DOHH2 (cell line): ENCODE data around the gene CRIP1.

ENCODE experiments used
- H3F3A ChIP-seq: fragments of 200-600 bp; sonication (generic), shearing (Covaris generic); 2 replicates; pipeline ENCODE4 v1.6.0; 2016; ENCODE audit warnings: antibody characterized with exemption, mild to moderate bottlenecking; ENCODE audit not compliant: control insufficient read depth, insufficient read depth
- H3K27ac ChIP-seq: fragments of 200-600 bp; sonication (generic); 2 replicates; pipeline ENCODE4 v1.5.1; 2014; ENCODE audit warnings: low read depth, mild to moderate bottlenecking, low read length, moderate library complexity
- H3K27me3 ChIP-seq: fragments of 200-600 bp; sonication (generic); 2 replicates; pipeline ENCODE4 v1.6.1; 2014; ENCODE audit warnings: mild to moderate bottlenecking, low read length, mixed read lengths; ENCODE audit not compliant: control insufficient read depth
- H3K36me3 ChIP-seq: fragments of 200-600 bp; sonication (generic); 2 replicates; pipeline ENCODE4 v1.6.1; 2014; ENCODE audit warnings: mild to moderate bottlenecking, low read length, moderate library complexity, mixed read lengths; ENCODE audit not compliant: control insufficient read depth
- H3K4me1 ChIP-seq: fragments of 200-600 bp; sonication (generic); 2 replicates; pipeline ENCODE4 v1.6.1; 2014; ENCODE audit warnings: mild to moderate bottlenecking, low read length, mixed read lengths; ENCODE audit not compliant: control insufficient read depth
- H3K4me2 ChIP-seq: fragments of 200-600 bp; sonication (generic); 2 replicates; pipeline ENCODE4 v1.6.0; 2014; ENCODE audit warnings: mild to moderate bottlenecking, low read length, moderate library complexity
- H3K4me3 ChIP-seq: fragments of 200-600 bp; sonication (generic); 2 replicates; pipeline ENCODE4 v1.5.1; 2014; ENCODE audit warnings: mild to moderate bottlenecking, low read length, mixed read lengths
- H3K79me2 ChIP-seq: fragments of 200-600 bp; sonication (generic); 2 replicates; pipeline ENCODE4 v1.6.1; 2014; ENCODE audit warnings: mild to moderate bottlenecking, low read length, mixed read lengths; ENCODE audit not compliant: control insufficient read depth
- H3K9me2 ChIP-seq: fragments of 200-600 bp; sonication (generic); replicated peaks from 2 replicates; pipeline ENCODE4 v1.6.1; 2014; ENCODE audit warnings: mild to moderate bottlenecking, low read length, mixed read lengths; ENCODE audit not compliant: control insufficient read depth
- H3K9me3 ChIP-seq: fragments of 200-600 bp; sonication (generic); 2 replicates; pipeline ENCODE4 v1.6.1; 2014; ENCODE audit warnings: antibody characterized with exemption, low read length, mixed read lengths; ENCODE audit not compliant: control insufficient read depth, insufficient read depth
- H4K20me1 ChIP-seq: fragments of 200-600 bp; sonication (generic); 2 replicates; pipeline ENCODE4 v1.6.0; 2014; ENCODE audit warnings: low read depth, mild to moderate bottlenecking, antibody characterized with exemption, low read length, moderate library complexity; ENCODE audit not compliant: control insufficient read depth, insufficient read depth
- EZH2phosphoT487 ChIP-seq: fragments of 200-600 bp; sonication (generic); IDR thresholded peaks from 2 replicates; pipeline ENCODE4 v1.6.1; 2017; ENCODE audit warnings: borderline replicate concordance, mild to moderate bottlenecking, antibody characterized with exemption, low read length, moderate library complexity, mixed read lengths
- TF ChIP-seq, protein P1 (sequence below): fragments of 200-600 bp; sonication (generic); IDR thresholded peaks from one replicate; pipeline ENCODE4 v1.5.1; 2014; ENCODE audit warnings: antibody characterized with exemption, mild to moderate bottlenecking, low read depth, low read length; ENCODE audit not compliant: poor library complexity, severe bottlenecking

The CRIP1 gene

DNA sequence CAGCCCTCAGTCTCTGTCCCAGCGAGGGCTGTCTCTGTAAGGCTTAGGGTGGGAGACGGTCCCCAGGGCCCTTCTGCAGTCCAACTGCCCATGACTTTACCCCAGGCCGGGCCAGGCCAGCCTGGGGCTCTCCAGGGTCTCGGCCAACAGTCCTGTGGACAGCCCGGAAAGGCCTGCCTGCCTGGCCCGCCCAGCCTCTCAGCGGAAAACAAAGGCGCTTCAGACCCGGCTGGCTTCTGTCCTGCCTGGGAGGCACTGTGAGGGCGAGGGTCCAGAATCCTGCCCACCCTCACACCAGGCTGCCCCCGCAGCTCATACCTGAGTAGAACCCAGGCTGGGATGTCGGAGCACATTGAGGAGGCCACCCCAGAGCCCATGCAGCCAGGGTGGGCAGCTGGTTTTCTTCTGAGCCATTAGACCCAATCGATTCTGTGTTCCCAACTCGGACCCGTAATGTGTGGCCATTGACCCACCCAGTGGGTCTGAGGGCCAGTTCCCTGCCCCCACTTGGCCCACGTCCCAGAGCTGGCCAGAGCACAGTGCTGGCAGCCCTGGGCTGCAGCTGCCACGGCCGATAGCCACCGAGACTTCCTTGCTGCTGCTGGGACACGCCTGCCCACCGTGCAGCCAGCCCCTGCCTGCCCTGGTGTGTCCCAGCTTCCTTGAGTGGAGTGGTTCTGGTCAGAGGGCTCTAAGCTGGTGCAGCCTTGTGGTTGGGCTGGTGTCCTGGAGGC lies 10.4 kb upstream of the CRIP1 start:
- no peak overlapping the region for H3K4me2 ChIP-seq
- peaks cover 26% of the 10 kb centered on the region for H3K4me1 ChIP-seq
- peaks cover 46% of the 10 kb centered on the region for H3K27me3 ChIP-seq
- no peak overlapping the region for H3K4me3 ChIP-seq
- no peaks in the 10 kb centered on the region for H3K36me3 ChIP-seq
- no peaks in the 10 kb centered on the region for H3K79me2 ChIP-seq
- H3K9me3 ChIP-seq, result no peaks in the 10 kb centered on the region
- H4K20me1 ChIP-seq, result no peaks in the 10 kb centered on the region
- no peaks in the 10 kb centered on the region for H3K9me2 ChIP-seq
- no peaks in the 10 kb centered on the region for H3F3A ChIP-seq
- TF ChIP-seq EZH2phosphoT487, result no peak
- TF ChIP-seq, protein P1, sequence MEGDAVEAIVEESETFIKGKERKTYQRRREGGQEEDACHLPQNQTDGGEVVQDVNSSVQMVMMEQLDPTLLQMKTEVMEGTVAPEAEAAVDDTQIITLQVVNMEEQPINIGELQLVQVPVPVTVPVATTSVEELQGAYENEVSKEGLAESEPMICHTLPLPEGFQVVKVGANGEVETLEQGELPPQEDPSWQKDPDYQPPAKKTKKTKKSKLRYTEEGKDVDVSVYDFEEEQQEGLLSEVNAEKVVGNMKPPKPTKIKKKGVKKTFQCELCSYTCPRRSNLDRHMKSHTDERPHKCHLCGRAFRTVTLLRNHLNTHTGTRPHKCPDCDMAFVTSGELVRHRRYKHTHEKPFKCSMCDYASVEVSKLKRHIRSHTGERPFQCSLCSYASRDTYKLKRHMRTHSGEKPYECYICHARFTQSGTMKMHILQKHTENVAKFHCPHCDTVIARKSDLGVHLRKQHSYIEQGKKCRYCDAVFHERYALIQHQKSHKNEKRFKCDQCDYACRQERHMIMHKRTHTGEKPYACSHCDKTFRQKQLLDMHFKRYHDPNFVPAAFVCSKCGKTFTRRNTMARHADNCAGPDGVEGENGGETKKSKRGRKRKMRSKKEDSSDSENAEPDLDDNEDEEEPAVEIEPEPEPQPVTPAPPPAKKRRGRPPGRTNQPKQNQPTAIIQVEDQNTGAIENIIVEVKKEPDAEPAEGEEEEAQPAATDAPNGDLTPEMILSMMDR, result no peak
- no peak overlapping the region for H3K27ac ChIP-seq

DNA sequence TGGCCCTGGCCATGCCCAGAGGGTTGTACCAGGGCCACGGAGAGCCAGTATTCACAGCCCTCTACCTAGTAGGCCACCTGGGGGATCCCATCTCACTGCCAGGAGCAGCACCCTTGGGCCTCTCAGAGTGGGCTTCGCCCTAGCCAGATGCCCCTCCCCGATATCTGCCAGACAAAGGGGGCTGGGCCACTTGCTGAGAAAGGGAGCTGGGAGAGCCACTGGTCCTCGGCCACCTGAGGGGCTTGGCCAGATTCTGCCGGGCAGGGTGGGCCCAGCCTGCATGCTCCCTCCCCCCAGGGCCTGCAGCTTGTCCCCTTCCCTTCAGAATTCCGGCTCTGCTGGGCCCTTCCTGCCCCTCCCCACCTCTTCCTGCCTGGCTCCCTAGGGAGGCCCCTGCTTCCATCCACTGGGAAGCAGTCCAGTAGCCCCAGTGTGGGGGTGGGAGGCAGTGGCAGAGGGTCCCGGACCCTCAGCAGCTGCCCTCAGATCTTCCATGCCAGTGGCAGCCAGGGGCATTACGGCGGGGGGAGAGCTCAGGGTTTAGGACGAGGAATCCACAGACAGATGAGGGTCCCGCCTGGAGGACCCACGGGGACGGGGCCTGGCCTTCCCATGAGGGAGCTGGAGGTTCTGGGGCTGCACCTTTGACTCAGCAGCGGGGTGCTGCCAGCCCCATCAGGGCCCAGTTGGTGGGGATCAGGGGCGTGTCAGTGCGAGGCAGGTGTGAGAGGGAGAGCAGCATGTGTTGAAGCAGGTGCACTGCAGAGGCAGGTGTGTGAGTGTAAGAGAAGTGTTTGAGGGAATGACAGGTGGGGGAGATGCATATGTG lies 9.6 kb upstream of the CRIP1 start:
- no peaks in the 10 kb centered on the region for H3F3A ChIP-seq
- H3K27me3 ChIP-seq, result peaks cover 46% of the 10 kb centered on the region
- TF ChIP-seq, protein P1, result no peak
- TF ChIP-seq EZH2phosphoT487, result no peak
- H3K79me2 ChIP-seq, result no peaks in the 10 kb centered on the region
- no peak overlapping the region for H3K27ac ChIP-seq
- H3K4me1 ChIP-seq, result peaks cover 33% of the 10 kb centered on the region
- H4K20me1 ChIP-seq, result no peaks in the 10 kb centered on the region
- no peaks in the 10 kb centered on the region for H3K36me3 ChIP-seq
- H3K4me2 ChIP-seq, result no peak overlapping the region
- no peaks in the 10 kb centered on the region for H3K9me3 ChIP-seq
- H3K9me2 ChIP-seq, result no peaks in the 10 kb centered on the region
- H3K4me3 ChIP-seq, result no peak overlapping the region

DNA sequence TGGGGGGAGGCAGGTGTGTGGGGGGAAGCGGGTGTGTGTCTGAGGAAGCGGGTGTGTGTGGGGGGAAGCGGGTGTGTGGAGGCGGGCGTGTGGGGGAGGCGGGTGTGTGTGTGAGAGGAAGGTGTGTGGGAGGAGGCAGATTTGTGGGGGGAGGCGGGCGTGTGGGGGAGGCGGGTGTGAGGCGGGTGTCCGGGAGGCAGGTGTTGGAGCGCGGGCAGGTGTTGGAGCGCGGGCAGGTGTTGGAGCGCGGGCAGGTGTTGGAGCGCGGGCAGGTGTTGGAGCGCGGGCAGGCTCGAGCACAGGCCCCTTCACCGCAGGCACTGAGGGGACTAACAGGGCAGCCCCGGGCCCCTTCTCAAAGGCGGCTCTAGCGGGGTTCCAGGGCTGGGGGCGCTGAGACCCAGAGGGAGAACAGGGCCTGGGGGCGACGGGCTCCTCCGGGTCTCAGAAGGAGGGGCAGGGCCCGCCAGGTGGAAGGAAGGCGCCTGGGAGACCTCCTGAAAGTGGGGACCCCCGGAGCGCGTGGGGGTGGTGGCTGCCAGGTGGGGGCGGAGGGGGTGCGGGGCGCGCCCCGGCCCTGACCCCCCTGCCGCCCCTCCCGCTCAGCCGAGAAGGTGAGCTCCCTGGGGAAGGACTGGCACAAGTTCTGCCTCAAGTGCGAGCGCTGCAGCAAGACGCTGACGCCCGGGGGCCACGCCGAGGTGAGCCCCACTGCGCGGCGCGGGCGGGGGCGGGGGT lies 8.9 kb upstream of the CRIP1 start:
- no peaks in the 10 kb centered on the region for H3K9me2 ChIP-seq
- H3K79me2 ChIP-seq, result no peaks in the 10 kb centered on the region
- no peaks in the 10 kb centered on the region for H3K36me3 ChIP-seq
- H3K9me3 ChIP-seq, result no peaks in the 10 kb centered on the region
- TF ChIP-seq, protein P1, result no peak
- no peak; the same call in 1 of the 2 replicates for TF ChIP-seq EZH2phosphoT487
- H3K4me1 ChIP-seq, result peaks cover 38% of the 10 kb centered on the region
- H3K4me3 ChIP-seq, result no peak overlapping the region
- H3F3A ChIP-seq, result no peaks in the 10 kb centered on the region
- H4K20me1 ChIP-seq, result no peaks in the 10 kb centered on the region
- H3K27ac ChIP-seq, result no peak overlapping the region
- H3K4me2 ChIP-seq, result no peak overlapping the region
- peaks cover 46% of the 10 kb centered on the region for H3K27me3 ChIP-seq
